AG20443 (cell line): Measurements from ENCODE around the gene YWHAG.
"Not testable (repeated sequence)": the region's sequence is repeated elsewhere in the genome, so short reads cannot be mapped to it uniquely, and the experiment has no call there.

ENCODE experiments used
- DNase-seq: peaks from one replicate; pipeline ENCODE4 v3.0.0; 2012; ENCODE audit warnings: low spot score, mixed read lengths

YWHAG gene

GRCh38 chr7:76318488-76319353, 40.1 kb downstream of the YWHAG start:
- peak; percentile 92 for DNase-seq

- DNase-seq, result peak; percentile 98
These were observed 40.9 kb downstream of the YWHAG start for GRCh38 chr7:76317782-76318487.

DNA sequence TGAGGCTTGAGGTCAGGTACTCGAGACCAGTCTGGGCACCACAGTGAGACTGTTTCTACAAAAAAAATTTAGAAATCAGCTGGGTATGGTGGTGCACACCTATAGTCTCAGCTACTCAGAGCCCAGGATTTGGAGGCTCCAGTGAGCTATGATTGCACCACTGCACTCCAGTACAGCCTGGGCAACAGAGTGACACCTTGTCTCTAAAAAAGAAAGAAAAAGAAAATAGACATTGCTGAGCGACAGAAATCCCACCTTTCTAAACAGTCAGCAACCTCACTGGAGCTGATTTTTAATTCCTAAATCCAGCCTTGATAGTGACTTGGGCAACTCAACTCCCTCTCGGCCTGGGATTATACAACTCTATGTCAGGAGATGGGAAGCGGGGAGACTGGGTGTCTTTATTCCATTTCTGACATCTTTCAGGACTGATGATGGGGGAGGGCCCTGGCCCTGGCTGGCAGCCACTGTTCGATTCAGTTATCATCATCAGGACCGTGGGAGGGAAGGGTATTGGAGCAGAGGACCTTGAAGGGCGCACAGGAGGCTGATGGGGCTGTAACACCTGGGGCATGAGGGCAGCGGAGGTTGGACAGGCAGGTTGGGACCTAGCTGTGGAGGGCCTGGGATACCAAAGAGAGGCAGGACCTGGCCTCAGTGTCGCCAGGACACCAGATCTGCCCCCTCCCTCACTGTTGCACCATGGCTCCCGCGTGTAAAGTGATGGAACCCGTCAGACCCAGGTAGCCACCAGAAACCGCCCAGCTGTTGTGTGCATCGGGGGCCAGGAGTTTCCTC, 41.6 kb downstream of the YWHAG start:
- no peak for DNase-seq

DNA sequence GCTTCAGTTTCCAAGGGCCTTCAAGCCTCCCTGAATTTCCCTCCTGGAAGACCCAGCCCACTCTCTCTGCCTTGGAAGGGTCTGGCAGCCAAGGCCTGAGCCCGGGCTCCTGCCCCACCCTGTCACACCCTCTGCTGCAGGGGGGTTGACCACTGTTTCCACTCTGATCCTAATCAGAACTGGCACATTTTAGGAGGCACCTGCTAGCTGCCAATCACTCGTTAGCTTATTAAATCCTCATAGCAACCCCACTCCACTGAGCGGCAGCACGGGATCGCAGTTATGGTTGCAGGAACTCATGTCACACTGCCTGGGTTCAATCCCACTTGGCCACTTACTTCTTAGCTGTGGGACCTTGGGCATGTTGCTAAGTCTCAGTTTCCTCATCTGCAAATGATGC, 43.4 kb downstream of the YWHAG start:
- DNase-seq, result no peak

GRCh38 chr7:76314740-76315139, 44.1 kb downstream of the YWHAG start:
- not testable (repeated sequence) for DNase-seq

- DNase-seq, result peak; percentile 92
These were observed 44.6 kb downstream of the YWHAG start for GRCh38 chr7:76314042-76314721.

DNA sequence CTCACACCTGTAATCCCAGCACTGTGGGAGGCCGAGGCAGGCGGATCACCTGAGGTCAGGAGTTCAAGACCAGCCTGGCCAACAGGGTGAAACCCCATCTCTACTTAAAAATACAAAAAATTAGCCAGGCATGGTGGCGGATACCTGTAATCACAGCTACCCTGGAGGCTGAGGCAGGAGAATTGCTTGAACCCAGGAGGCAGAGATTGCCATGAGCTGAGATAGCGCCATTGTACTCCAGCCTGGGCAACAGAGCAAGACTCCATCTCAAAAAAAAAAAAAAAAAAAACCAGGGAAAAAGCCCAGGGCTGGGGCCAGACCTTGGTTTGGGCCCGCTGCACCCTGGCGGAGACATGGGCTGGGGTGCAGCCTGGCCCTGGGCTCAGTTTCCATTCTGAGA, 47.0 kb downstream of the YWHAG start:
- not testable (repeated sequence) for DNase-seq

- DNase-seq, result no peak
These were observed 48.5 kb downstream of the YWHAG start for GRCh38 chr7:76310102-76310957.

DNA sequence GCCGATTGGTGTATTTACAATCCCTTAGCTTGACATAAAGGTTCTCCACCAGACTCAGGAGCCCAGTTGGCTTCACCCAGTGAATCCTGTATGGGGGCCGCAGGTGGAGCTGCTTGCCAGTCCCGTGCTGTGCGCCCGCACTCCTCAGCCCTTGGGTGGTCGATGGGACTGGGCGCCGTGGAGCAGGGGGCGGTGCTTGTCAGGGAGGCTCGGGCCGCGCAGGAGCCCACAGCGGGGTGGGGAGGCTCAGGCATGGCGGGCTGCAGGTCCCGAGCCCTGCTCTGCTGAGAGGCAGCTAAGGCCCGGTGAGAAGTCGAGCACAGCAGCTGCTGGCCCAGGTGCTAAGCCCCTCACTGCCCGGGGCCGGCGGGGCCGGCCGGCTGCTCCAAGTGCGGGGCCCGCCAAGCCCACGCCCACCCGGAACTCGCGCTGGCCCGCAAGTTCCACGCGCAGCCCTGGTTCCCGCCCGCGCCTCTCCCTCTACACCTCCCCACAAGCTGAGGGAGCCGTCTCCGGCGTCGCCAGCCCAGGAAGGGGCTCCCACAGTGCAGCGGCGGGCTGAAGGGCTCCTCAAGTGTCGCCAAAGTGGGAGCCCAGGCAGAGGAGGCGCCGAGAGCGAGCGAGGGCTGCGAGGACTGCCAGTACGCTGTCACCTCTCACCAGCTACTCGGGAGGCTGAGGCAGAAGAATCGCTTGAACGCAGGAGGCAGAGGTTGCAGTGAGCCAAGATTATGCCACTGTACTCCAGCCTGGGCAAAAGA, 49.3 kb downstream of the YWHAG start:
- DNase-seq, result not testable (repeated sequence)

GRCh38 chr7:76308874-76309273, 49.9 kb downstream of the YWHAG start:
- DNase-seq, result not testable (repeated sequence)

- no peak for DNase-seq
These were observed 53.9 kb downstream of the YWHAG start for GRCh38 chr7:76304888-76305375.

GRCh38 chr7:76303202-76304147, 55.3 kb downstream of the YWHAG start:
- DNase-seq, result peak; percentile 95

- DNase-seq, result peak; percentile 92
These were observed 56.2 kb downstream of the YWHAG start, which contains the start of gene HSPB1 for GRCh38 chr7:76302347-76303201. Gene HSPB1 (plus strand): TSS chr7:76302673. CDS start chr7:76302713, 40 bp downstream.

GRCh38 chr7:76301000-76301399, 57.8 kb downstream of the YWHAG start:
- DNase-seq, result no peak

DNA sequence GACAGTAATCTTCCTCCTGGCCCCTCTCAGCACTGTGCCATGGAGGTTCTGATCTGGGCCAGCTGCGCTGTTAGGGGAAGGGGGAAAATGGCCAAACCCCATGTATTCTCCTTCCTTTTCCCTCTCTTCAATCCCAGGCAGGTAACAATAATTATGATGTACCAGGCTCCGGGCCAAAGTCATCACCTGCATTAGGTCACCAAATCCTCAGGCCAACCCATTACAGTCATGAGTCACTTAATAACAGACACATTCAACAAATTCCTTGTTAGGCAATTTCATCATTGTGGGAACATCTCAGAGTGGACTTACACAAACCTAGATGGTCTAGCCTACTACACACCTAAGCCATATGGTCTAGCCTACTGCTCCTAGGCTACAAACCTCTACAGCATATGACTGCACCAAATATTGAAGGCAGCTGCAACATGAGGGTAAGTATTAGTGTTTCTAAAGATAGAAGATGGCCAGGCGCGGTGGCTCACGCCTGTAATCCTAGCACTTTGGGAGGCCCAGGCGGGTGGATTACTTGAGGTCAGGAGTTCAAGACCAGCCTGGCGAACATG, 58.5 kb downstream of the YWHAG start:
- DNase-seq, result no peak

- DNase-seq, result peak; percentile 76
These were observed 61.7 kb downstream of the YWHAG start for GRCh38 chr7:76296743-76297740.
